HG02973 (cell line): ENCODE results near the gene EBI3.
A peak's percentile ranks its signal among the peaks of the same experiment; 100 is the strongest.
"Not testable (repeated sequence)": the region's sequence is repeated elsewhere in the genome, so short reads cannot be mapped to it uniquely, and the experiment has no call there.

Experiments used
- ATAC-seq: cut with Tn5 transposase; IDR thresholded peaks from one replicate; pipeline ENCODE4 v1.9.1; 2021; ENCODE audit warnings: moderate library complexity; ENCODE audit not compliant: unreplicated experiment

Gene EBI3

DNA sequence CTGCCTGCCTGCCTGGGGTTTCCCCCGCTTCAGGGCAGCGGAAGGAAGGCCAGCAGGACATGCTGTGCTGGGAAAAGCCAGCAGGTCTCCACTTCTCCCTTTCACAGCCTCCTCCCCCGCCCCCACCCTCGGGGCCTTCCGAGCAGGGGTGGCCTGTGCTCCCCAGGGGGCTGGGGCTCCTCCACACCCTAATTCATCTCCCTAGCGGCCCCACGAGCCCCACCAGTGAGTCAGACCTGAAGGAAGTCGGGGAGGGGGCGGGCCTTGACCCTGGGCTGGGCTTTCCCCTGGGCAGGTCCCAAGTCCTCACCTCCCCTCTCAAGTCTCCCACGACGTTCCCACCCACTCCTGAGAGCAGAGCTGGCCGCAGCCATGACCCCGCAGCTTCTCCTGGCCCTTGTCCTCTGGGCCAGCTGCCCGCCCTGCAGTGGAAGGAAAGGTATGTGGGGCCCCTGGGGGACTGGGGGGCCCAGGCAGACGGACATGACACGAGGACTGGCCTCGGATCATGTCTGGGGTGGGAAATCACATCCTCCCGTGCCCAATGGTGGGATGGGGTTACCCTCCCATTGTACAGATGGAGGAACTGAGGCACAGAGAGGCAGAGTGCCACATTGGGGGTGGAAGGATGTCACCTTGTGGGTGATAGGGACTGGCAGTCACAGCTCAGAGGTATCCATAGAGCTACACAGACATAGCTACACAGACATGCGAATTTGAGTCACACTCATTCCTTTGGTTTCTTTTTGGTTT is at the start of gene EBI3:
EBI3 (plus strand) TSS at position 345 of the 753 bp plus-strand sequence; CDS start at position 373, 28 bp downstream.
- ATAC-seq: peak; percentile 53

DNA sequence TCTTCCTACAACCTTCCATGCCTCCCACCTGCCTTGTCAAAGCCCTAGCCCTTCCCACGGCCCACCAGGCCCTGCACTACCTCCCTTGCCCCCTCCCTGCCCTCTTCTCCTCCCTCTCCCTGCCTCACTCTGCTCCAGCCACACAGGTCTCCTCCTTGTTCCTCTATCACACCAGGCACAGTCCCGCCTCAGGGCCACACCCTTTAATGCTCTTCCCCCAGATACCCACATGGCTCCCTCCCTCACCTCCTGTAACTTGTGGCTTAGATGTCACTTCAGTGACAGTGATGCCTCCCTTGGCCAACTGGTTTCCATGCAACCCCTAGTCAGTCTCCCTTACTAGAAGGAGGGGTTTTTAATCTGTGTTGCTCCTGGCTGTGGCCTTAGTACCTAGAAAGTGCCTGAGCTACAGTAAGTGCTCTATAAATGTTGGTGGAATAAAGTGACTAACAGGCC is 48.2 kb upstream of the EBI3 start:
- ATAC-seq: no peak

GRCh38 chr19:4182084-4182810 is 47.1 kb upstream of the EBI3 start, which contains the start of the genes ANKRD24 and SIRT6:
Gene ANKRD24 (plus strand): TSS chr19:4182689. CDS start chr19:4186426, 3,737 bp downstream.
Gene SIRT6 (minus strand): TSS chr19:4182563. CDS start chr19:4182539, 24 bp downstream.
- peak; percentile 62 for ATAC-seq

GRCh38 chr19:4183967-4184717 is 45.2 kb upstream of the EBI3 start:
- no peak for ATAC-seq

GRCh38 chr19:4184718-4185352 is 44.5 kb upstream of the EBI3 start:
- ATAC-seq: no peak

- no peak for ATAC-seq
Measured at GRCh38 chr19:4185413-4186086, 43.8 kb upstream of the EBI3 start.

GRCh38 chr19:4186087-4186993 is 43.0 kb upstream of the EBI3 start:
- no peak for ATAC-seq

- ATAC-seq: no peak
Measured at GRCh38 chr19:4187313-4188122, 41.8 kb upstream of the EBI3 start.

DNA sequence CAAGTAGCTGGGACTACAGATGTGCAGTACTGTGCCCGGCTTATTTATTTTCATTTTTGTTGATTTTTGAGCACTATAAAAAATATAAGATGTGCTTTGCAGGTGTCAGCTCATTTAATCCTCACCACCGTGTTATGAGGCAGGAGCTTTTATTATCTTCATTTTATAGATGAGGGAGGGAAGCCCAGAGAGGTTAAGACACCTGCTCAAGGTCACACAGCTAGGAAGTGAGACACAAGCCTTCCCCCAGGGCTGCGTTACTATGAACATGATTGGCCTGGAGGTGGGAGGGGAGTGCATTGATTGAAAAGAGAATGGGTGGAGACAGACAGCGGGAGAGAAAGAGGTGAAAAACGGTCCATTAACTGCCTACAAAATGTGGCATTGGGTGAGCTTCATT is 39.7 kb upstream of the EBI3 start:
- no peak for ATAC-seq

DNA sequence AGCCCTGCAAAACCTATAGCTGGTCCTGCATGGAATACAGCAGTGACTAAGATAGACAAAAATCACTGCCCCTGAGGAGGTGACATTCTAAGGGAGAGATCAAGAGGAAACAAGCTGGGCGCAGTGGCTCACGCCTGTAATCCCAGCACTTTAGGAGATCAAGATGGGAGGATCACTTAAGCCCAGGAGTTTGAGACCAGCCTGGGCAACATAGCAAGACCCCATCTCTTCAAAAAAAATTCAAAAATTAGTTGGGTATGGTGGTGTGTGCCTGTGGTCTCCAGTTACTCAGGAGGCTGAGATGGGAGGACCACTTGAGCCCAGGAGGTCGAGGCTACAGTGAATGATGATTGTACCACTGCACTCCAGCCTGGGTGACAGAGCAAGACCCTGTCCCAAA is 36.8 kb upstream of the EBI3 start:
- not testable (repeated sequence) for ATAC-seq

GRCh38 chr19:4194353-4194752 is 35.0 kb upstream of the EBI3 start:
- ATAC-seq: no peak

- ATAC-seq: no peak
Measured at GRCh38 chr19:4196009-4196408, 33.3 kb upstream of the EBI3 start.

GRCh38 chr19:4196587-4197148 is 32.7 kb upstream of the EBI3 start:
- no peak for ATAC-seq

DNA sequence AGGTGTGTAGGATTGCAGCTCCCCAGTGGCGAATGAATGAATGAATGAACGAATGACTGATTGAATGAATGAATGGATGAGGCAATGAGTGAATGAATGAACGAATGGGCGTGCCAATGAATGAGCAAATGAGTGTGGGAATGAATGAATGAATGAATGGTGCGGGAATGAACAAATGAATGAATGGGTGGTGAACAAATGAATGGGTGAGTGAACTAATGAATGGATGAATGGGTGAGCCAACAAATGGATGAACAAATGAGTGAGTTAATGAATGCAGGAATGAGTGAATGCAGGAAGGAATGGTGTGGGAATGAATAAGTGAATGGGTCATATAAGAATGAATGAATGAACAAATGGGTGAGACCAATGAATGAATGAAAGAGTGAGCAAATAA is 32.1 kb upstream of the EBI3 start:
- ATAC-seq: no peak

DNA sequence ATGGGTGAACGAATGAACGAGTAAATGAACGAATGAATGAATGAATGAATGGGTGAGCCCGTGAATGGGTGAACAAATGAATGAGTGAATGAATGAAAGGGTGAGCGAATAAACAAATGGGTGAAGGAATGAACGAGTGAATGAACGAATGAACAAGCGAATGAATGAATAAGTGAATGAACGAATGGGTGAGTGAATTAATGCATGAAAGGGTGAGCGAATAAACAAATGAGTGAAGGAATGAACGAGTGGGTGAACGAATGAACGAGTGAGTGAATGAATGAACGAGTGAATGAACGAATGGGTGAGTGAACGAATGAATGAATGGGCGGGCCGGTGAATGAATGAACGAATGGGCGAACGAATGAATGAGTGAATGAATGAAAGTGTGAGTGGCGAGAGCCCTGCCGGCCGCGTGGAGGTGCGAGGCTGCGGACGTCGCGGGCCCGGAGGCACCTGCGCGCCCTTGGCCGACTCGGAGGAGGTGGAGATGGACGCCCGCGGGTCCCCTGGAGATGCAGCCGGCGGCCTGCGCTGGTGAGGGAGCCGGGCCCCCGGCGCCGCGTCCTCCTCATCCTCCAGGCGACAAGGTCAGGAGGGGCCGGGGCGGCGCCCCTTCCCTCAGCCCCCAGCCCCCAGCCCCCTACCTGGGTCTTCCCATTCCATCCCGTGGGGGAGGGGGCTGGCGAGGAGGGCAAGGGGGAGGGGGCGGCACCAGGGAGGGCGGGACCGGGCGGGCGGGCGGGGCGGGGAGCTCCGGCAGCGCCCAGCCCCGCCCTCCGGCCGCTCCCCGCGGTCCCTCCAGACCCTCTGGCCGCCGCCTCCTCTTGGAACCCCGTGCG is 31.5 kb upstream of the EBI3 start:
- no peak for ATAC-seq

DNA sequence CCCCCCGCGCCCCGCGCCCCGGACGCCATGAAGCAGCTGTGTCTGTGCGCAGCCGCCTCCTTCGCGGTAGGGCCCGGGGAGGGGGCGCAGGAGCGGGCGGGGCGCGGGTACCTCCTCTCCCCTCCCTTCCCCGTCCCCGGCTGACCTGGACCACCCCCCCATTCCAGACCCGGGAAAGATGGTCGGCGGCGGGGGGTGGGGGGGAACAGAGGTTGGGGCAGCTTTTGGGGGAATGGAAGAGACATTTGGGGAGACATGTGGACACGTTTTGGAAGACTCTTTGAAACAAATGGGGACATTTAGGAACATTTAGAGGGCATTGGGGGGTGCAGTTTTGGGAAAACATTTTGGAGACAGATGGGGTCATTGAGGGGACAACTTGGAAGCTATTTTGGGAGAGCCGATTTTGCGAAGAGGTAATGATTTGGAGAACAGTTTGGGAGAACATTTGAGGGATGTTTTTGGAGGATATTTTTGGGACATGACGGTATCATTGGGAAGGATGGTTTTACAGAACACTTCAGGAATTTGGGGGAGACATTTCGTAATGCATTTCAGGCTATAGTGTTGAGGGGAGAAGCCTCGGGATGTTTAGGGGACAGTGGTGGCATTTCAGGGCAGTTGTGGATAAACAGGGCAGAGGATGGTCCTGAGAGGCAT is 30.7 kb upstream of the EBI3 start:
- ATAC-seq: no peak
